IMR-90 (cell line): ENCODE data around the gene SCNN1B. TPM values are rescaled to one million over a fixed set of nuclear protein-coding genes. Genes with fewer than 3 reads are reported as not detected.

ENCODE experiments used
- ATAC-seq: fragments of 200-7000 bp; cut with Tn5 transposase; 2 replicates; pipeline ENCODE4 v1.9.1; 2020; ENCODE audit warnings: low read depth, mild to moderate bottlenecking, moderate library complexity
- BruUV-seq: library from RNA; stranded (reverse); fragments of 400-500 nt; replicated peaks from 2 replicates; lab custom pipeline; 2021; lab: Mats Ljungman, UMichigan
- CTCF ChIA-PET: fragments of 300-600 bp; formaldehyde crosslinking; extraction: SDS; loops from one replicate; lab custom pipeline; 2021; ENCODE audit warnings: antibody characterized with exemption; lab: Yijun Ruan, JAX
- POLR2A ChIA-PET: fragments of 300-600 bp; sonication (Branson Sonifier 250); formaldehyde crosslinking; loops from one replicate; lab custom pipeline; 2022; ENCODE audit warnings: antibody characterized with exemption; ENCODE audit not compliant: unreplicated experiment; lab: Charles Lee
- DNase-seq: peaks from one replicate; pipeline ENCODE4 v3.0.0; 2013
- H2AFZ ChIP-seq: replicated peaks from 2 replicates; pipeline ENCODE3; 2013; ENCODE audit warnings: low read length, mild to moderate bottlenecking; ENCODE audit not compliant: poor library complexity
- H2AK5ac ChIP-seq: 2 replicates; pipeline ENCODE4 v1.6.1; 2013; ENCODE audit warnings: low read depth, low read length, inconsistent platforms
- H2AK9ac ChIP-seq: replicated peaks from 2 replicates; pipeline ENCODE3; 2013; ENCODE audit warnings: mild to moderate bottlenecking, low read depth, low read length, moderate library complexity; ENCODE audit not compliant: poor library complexity
- H2BK120ac ChIP-seq: 2 replicates; pipeline ENCODE4 v1.6.1; 2013; ENCODE audit warnings: low read depth, low read length, inconsistent platforms
- H2BK15ac ChIP-seq: 3 replicates; pipeline ENCODE4 v1.6.1; 2013; ENCODE audit warnings: low read depth, low read length, inconsistent platforms
- H2BK20ac ChIP-seq: 2 replicates; pipeline ENCODE4 v1.6.1; 2013; ENCODE audit warnings: low read depth, mild to moderate bottlenecking, inconsistent platforms, low read length, moderate library complexity
- H2BK5ac ChIP-seq: 2 replicates; pipeline ENCODE4 v1.6.1; 2013; ENCODE audit warnings: mild to moderate bottlenecking, low read depth, low read length, inconsistent platforms; ENCODE audit not compliant: poor library complexity, severe bottlenecking
- H3K14ac ChIP-seq: replicated peaks from 2 replicates; pipeline ENCODE4 v1.6.1; 2013; ENCODE audit warnings: low read depth, low read length, inconsistent platforms
- H3K18ac ChIP-seq: 2 replicates; pipeline ENCODE4 v1.6.1; 2013; ENCODE audit warnings: low read depth, low read length, control low read depth
- H3K23ac ChIP-seq: 2 replicates; pipeline ENCODE4 v1.6.1; 2013; ENCODE audit warnings: low read depth, low read length, inconsistent platforms
- H3K27ac ChIP-seq: 2 replicates; pipeline ENCODE4 v1.5.1; 2013; ENCODE audit warnings: mild to moderate bottlenecking, control low read depth, low read length; ENCODE audit not compliant: insufficient read depth
- H3K27me3 ChIP-seq: 2 replicates; pipeline ENCODE4 v1.6.1; 2013; ENCODE audit warnings: low read length; ENCODE audit not compliant: control insufficient read depth, insufficient read depth
- H3K36me3 ChIP-seq: 2 replicates; pipeline ENCODE4 v1.6.1; 2013; ENCODE audit warnings: low read length, mixed read lengths; ENCODE audit not compliant: control insufficient read depth, insufficient read depth
- H3K4ac ChIP-seq: 2 replicates; pipeline ENCODE4 v1.6.1; 2013; ENCODE audit warnings: low read depth, low read length, inconsistent platforms
- H3K4me1 ChIP-seq: 2 replicates; pipeline ENCODE4 v1.6.1; 2013; ENCODE audit warnings: low read length, mixed read lengths; ENCODE audit not compliant: control insufficient read depth, insufficient read depth
- H3K4me2 ChIP-seq: 2 replicates; pipeline ENCODE4 v1.6.1; 2013; ENCODE audit warnings: low read depth, mild to moderate bottlenecking, control low read depth, low read length, moderate library complexity
- H3K4me3 ChIP-seq: 2 replicates; pipeline ENCODE4 v1.5.1; 2013; ENCODE audit warnings: low read depth, mild to moderate bottlenecking, control low read depth, low read length, moderate library complexity; ENCODE audit not compliant: insufficient read depth
- H3K56ac ChIP-seq: 2 replicates; pipeline ENCODE4 v1.6.1; 2013; ENCODE audit warnings: low read length, inconsistent platforms; ENCODE audit not compliant: insufficient read depth; ENCODE audit errors: extremely low read depth
- H3K79me1 ChIP-seq, 2 experiments: 2 replicates each; pipeline ENCODE4 v1.6.1; 2013; ENCODE audit warnings: low read length in 2 of 2, inconsistent platforms in 1 of 2, low read depth in 1 of 2
- H3K9ac ChIP-seq: 2 replicates; pipeline ENCODE4 v1.6.1; 2013; ENCODE audit warnings: low read depth, low read length, control low read depth
- H3K9me1 ChIP-seq: 2 replicates; pipeline ENCODE4 v1.6.1; 2013; ENCODE audit warnings: low read length, inconsistent platforms; ENCODE audit not compliant: insufficient read depth
- H3K9me3 ChIP-seq: 2 replicates; pipeline ENCODE4 v1.6.1; 2013; ENCODE audit warnings: low read length; ENCODE audit not compliant: control insufficient read depth, insufficient read depth
- H4K20me1 ChIP-seq: 2 replicates; pipeline ENCODE4 v1.6.1; 2013; ENCODE audit warnings: low read length, inconsistent platforms; ENCODE audit not compliant: insufficient read depth
- H4K5ac ChIP-seq: 2 replicates; pipeline ENCODE4 v1.6.1; 2013; ENCODE audit warnings: mild to moderate bottlenecking, low read depth, low read length, control low read depth
- H4K8ac ChIP-seq, 2 experiments: 2 replicates each; pipeline ENCODE4 v1.6.1; 2013; ENCODE audit warnings: low read depth in 2 of 2, low read length in 2 of 2, control low read depth in 1 of 2, inconsistent platforms in 1 of 2
- H4K91ac ChIP-seq: 2 replicates; pipeline ENCODE4 v1.6.1; 2013; ENCODE audit warnings: low read depth, low read length, inconsistent platforms; ENCODE audit not compliant: insufficient read depth
- BHLHE40 ChIP-seq: fragments of 150-350 bp; IDR thresholded peaks from 2 replicates; pipeline ENCODE4 v1.6.1; 2016; ENCODE audit warnings: mild to moderate bottlenecking, low read depth, low read length
- CEBPB ChIP-seq: IDR thresholded peaks from 2 replicates; pipeline ENCODE4 v1.6.1; 2012; ENCODE audit warnings: low read depth, low read length, improper control_type of control experiment
- CHD1 ChIP-seq: IDR thresholded peaks from 2 replicates; pipeline ENCODE4 v1.6.1; 2012; ENCODE audit warnings: low read depth, low read length, improper control_type of control experiment
- CTCF ChIP-seq: conservative IDR thresholded peaks from 2 replicates; pipeline ENCODE4 v1.5.1; 2012; ENCODE audit warnings: mild to moderate bottlenecking, low read depth, low read length, improper control_type of control experiment
- FOS ChIP-seq: fragments of 150-350 bp; IDR thresholded peaks from 2 replicates; pipeline ENCODE4 v1.6.1; 2016; ENCODE audit warnings: low read depth, low read length
- MAFK ChIP-seq: IDR thresholded peaks from 2 replicates; pipeline ENCODE4 v1.6.1; 2012; ENCODE audit warnings: low read depth, low read length, improper control_type of control experiment
- MAZ ChIP-seq: IDR thresholded peaks from 2 replicates; pipeline ENCODE4 v1.6.1; 2012; ENCODE audit warnings: low read depth, mild to moderate bottlenecking, low read length, improper control_type of control experiment, moderate library complexity, borderline replicate concordance
- MXI1 ChIP-seq: IDR thresholded peaks from 2 replicates; pipeline ENCODE4 v1.6.1; 2012; ENCODE audit warnings: low read depth, mild to moderate bottlenecking, low read length, moderate library complexity, borderline replicate concordance
- NFE2L2 ChIP-seq: fragments of 150-350 bp; IDR thresholded peaks from 2 replicates; pipeline ENCODE4 v1.6.1; 2016; ENCODE audit warnings: low read depth, mild to moderate bottlenecking, low read length
- POLR2A ChIP-seq: IDR thresholded peaks from 2 replicates; pipeline ENCODE4 v1.6.1; 2012; ENCODE audit warnings: mild to moderate bottlenecking, low read depth, low read length
- RAD21 ChIP-seq: IDR thresholded peaks from 2 replicates; pipeline ENCODE4 v1.6.1; 2012; ENCODE audit warnings: low read length, improper control_type of control experiment
- RCOR1 ChIP-seq: IDR thresholded peaks from 2 replicates; pipeline ENCODE4 v1.6.1; 2012; ENCODE audit warnings: mild to moderate bottlenecking, low read length, improper control_type of control experiment; ENCODE audit not compliant: insufficient replicate concordance
- RFX5 ChIP-seq: IDR thresholded peaks from 2 replicates; pipeline ENCODE4 v1.8.0; 2012; ENCODE audit warnings: low read depth, mild to moderate bottlenecking, low read length, moderate library complexity
- SMC3 ChIP-seq: fragments of 150-350 bp; IDR thresholded peaks from 2 replicates; pipeline ENCODE4 v1.6.1; 2016; ENCODE audit warnings: low read depth, mild to moderate bottlenecking, antibody characterized with exemption, low read length, moderate library complexity
- WGBS, 2 experiments: methylation state at CpG; one replicate each; pipeline versions ENCODE4 v1.1.5 to v1.1.7; 2013; ENCODE audit warnings: missing lambda C conversion rate in 2 of 2; ENCODE audit not compliant: insufficient read length in 1 of 2; ENCODE audit errors: extremely low coverage in 2 of 2; 5-methylcytosine and 5-hydroxymethylcytosine counted together
- dilution Hi-C: fragments of 300-500 bp; cut with HindIII; formaldehyde crosslinking; loops from one replicate; pipeline ENCODE4 v1.14.3; 2018; ENCODE audit warnings: low sequenced_read_pairs; ENCODE audit not compliant: unreplicated experiment
- in situ Hi-C: fragments of 300-500 bp; cut with MboI; formaldehyde crosslinking; loops from 3 replicates; pipeline ENCODE4 v1.14.3; 2019; ENCODE audit warnings: low sequenced_read_pairs, inconsistent platforms, mixed read lengths
- intact Hi-C: fragments of 100-400 bp; cut with micrococcal nuclease; formaldehyde crosslinking; loops from 2 replicates; pipeline ENCODE4 v1.10.0; 2022
- polyA plus RNA-seq, 3 experiments: library from polyadenylated mRNA; depleted of rRNA; stranded (reverse); fragments of >200 nt; gene quantifications; 2 replicates each; pipeline ENCODE4 v1.2.3, GENCODE V29; 2012; ENCODE audit warnings: low replicate concordance in 1 of 3
- total RNA-seq: library from RNA; depleted of rRNA; stranded (reverse); fragments of >200 nt; gene quantifications from 2 replicates; pipeline ENCODE4 v1.2.3, GENCODE V29; 2012
- TF ChIP-seq, protein P1 (sequence below): fragments of 150-350 bp; IDR thresholded peaks from 2 replicates; pipeline ENCODE4 v1.6.1; 2017; ENCODE audit warnings: mild to moderate bottlenecking, antibody characterized with exemption, low read length, low read depth
- TF ChIP-seq, protein P2 (sequence below): fragments of 150-350 bp; IDR thresholded peaks from 2 replicates; pipeline ENCODE4 v1.6.1; 2016; ENCODE audit warnings: low read depth, mild to moderate bottlenecking, low read length, moderate library complexity, borderline replicate concordance

The SCNN1B gene
- total and polyA plus RNA-seq, 2 of the 4 experiments (the other 2 are of a cell fraction): not detected

GRCh38 chr16:23257682-23258081, 44.4 kb upstream of the SCNN1B start:
- in situ Hi-C loops: no loop called here

More at GRCh38 chr16:23257682-23258081, 44.4 kb upstream of the SCNN1B start:
- no peak overlapping the region for H4K91ac ChIP-seq
- no peaks in the 10 kb centered on the region for H3K9me1 ChIP-seq
- no CpG with 5 or more reads among the region's 1 CpG for WGBS, 2 experiments
- no peak overlapping the region for H2BK5ac ChIP-seq
- no peak overlapping the region for H3K4me2 ChIP-seq
- H3K9me3 ChIP-seq: no peaks in the 10 kb centered on the region
- H2AFZ ChIP-seq: no peak overlapping the region
- no peak overlapping the region for H3K14ac ChIP-seq
- intact Hi-C loops (no loop called here), dilution Hi-C loops (no loop called here)
- H3K4me1 ChIP-seq: no peaks in the 10 kb centered on the region
- TF ChIP-seq RFX5 (no peak), BHLHE40 (no peak), MXI1 (no peak), MAZ (no peak), MAFK (no peak), FOS (no peak), SMC3 (no peak), RAD21 (no peak), CHD1 (no peak), RCOR1 (no peak), POLR2A (no peak), CTCF (no peak), NFE2L2 (no peak), CEBPB (no peak)
- TF ChIP-seq, protein P1, sequence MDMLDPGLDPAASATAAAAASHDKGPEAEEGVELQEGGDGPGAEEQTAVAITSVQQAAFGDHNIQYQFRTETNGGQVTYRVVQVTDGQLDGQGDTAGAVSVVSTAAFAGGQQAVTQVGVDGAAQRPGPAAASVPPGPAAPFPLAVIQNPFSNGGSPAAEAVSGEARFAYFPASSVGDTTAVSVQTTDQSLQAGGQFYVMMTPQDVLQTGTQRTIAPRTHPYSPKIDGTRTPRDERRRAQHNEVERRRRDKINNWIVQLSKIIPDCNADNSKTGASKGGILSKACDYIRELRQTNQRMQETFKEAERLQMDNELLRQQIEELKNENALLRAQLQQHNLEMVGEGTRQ: no peak
- TF ChIP-seq, protein P2, sequence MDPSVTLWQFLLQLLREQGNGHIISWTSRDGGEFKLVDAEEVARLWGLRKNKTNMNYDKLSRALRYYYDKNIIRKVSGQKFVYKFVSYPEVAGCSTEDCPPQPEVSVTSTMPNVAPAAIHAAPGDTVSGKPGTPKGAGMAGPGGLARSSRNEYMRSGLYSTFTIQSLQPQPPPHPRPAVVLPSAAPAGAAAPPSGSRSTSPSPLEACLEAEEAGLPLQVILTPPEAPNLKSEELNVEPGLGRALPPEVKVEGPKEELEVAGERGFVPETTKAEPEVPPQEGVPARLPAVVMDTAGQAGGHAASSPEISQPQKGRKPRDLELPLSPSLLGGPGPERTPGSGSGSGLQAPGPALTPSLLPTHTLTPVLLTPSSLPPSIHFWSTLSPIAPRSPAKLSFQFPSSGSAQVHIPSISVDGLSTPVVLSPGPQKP: no peak
- DNase-seq (no peak), ATAC-seq (no peak)
- no peaks in the 10 kb centered on the region for H4K20me1 ChIP-seq
- H3K18ac ChIP-seq: no peak overlapping the region
- CTCF ChIA-PET: no interaction called here
- H2BK15ac ChIP-seq: no peak overlapping the region
- H3K27me3 ChIP-seq: peaks cover 1% of the 10 kb centered on the region; the same call in 1 of the 2 replicates
- no peak overlapping the region for H2BK20ac ChIP-seq
- H3K9ac ChIP-seq: no peak overlapping the region
- no peak overlapping the region for H3K56ac ChIP-seq
- H3K4ac ChIP-seq: no peak overlapping the region
- no peak overlapping the region for H3K23ac ChIP-seq
- no peaks in the 10 kb centered on the region for H3K36me3 ChIP-seq
- H3K27ac ChIP-seq: no peak overlapping the region
- BruUV-seq: no TSS peak
- H2BK120ac ChIP-seq: no peak overlapping the region
- H2AK5ac ChIP-seq: no peak overlapping the region
- no peak overlapping the region for H4K5ac ChIP-seq
- H3K79me1 ChIP-seq: no peaks in the 10 kb centered on the region
- POLR2A ChIA-PET: no interaction called here
- H4K8ac ChIP-seq: no peak overlapping the region
- H2AK9ac ChIP-seq: no peak overlapping the region
- H3K4me3 ChIP-seq: no peak overlapping the region
